Esophagus muscularis mucosa (tissue), 4 donors: ENCODE results near the gene FPR3.

Experiments used
- CTCF ChIP-seq, 3 experiments: fragments of 200-600 bp in 2 of 3; fragments of 450-650 bp in 1 of 3; sonication (generic) in 2 of 3; IDR thresholded peaks; one replicate each; pipeline ENCODE4 v1.5.1; 2017 to 2019; ENCODE audit warnings: antibody characterized with exemption in 3 of 3, mild to moderate bottlenecking in 2 of 3, moderate library complexity in 1 of 3
- EP300 ChIP-seq: sonication (generic); formaldehyde crosslinking; IDR thresholded peaks from one replicate; pipeline ENCODE4 v1.6.1; 2017; ENCODE audit warnings: antibody characterized with exemption
- POLR2A ChIP-seq: fragments of 450-650 bp; IDR thresholded peaks from one replicate; pipeline ENCODE4 v1.6.1; 2017; ENCODE audit warnings: antibody characterized with exemption, moderate library complexity, mild to moderate bottlenecking, low read depth
- POLR2AphosphoS5 ChIP-seq, 2 donors: sonication (generic); formaldehyde crosslinking; IDR thresholded peaks; one replicate each; pipeline ENCODE4 v1.6.1; 2017; ENCODE audit warnings: antibody characterized with exemption in 2 of 2

GRCh38 chr19:51792932-51793331 is 2.0 kb upstream of the FPR3 start:
- TF ChIP-seq CTCF (IDR thresholded peaks at IDR 0.05) = no peak
- TF ChIP-seq POLR2AphosphoS5 (IDR thresholded peaks at IDR 0.05) = no peak
- no peak for TF ChIP-seq EP300
- no peak for TF ChIP-seq POLR2A
